ENCODE measurements around the gene SMCO3. TPM values are rescaled to one million over a fixed set of nuclear protein-coding genes. Genes with fewer than 3 reads are reported as not detected.
"Not testable (repeated sequence)": the region's sequence is repeated elsewhere in the genome, so short reads cannot be mapped to it uniquely, and the experiment has no call there.

Gene SMCO3
- total and polyA plus RNA-seq, 3 experiments from 2014 or later = not detected

DNA sequence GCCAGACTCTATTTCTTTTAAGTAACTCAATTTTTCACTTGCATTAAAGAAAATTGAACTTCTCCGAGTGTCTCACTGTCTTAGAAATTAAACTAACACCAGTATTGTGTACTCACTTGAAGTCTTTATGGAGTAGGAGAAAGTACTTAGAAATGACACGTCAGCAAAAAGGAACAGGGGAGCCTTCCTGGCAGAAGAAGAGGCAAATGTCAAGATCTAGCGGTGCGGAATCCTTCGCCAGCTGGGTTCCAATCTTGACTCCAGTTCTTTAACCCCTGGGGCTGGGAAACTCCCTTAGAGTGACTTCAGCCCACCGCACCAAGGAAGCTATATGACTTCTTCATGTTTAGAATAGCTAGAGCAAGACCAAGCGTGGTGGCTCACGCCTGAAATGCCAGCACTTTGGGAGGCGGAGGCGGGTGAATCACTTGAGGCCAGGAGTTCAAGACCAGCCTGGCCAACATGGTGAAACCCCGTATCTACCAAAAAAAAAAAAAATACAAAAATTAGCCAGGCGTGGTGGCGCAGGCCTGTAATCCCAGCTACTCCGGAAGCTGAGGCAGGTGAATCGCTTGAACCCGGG is 45.1 kb downstream of the SMCO3 start:
- peak in 2 of 5 donors; percentile 33 to 51 for DNase-seq
- peaks cover 4% of the 10 kb centered on the region for H3K36me3 ChIP-seq (ENCODE audit: insufficient read depth, low read length)
- H3K27me3 Mint-ChIP-seq = peaks cover 0 to 15% of the 10 kb centered on the region in 2 donors
- ChIA-PET POLR2A (interaction anchor here (0.7 to 7.3 kb wide), 5 partner anchors 13 to 352 kb away, joined by 3 to 128 read pairs (median 8); partner anchors contain the start of genes C12orf60 and WBP11), CTCF (interaction anchor here (0.5 to 3.2 kb wide), 16 partner anchors 13 to 228 kb away, joined by 3 to 45 read pairs (median 5); partner anchors contain the start of genes ARHGDIB, C12orf60 and WBP11)
- H3K4me3 ChIP-seq (ENCODE audit: low read length) = peak overlapping the region; percentile 95
- H3K4me1 ChIP-seq (ENCODE audit: insufficient read depth, low read length) = peaks cover 42% of the 10 kb centered on the region
- H3K27me3 ChIP-seq (ENCODE audit: insufficient read depth, low read length, poor library complexity, severe bottlenecking) = no peaks in the 10 kb centered on the region
- H3K27ac Mint-ChIP-seq = peak overlapping the region; percentile 99 to 100 (median 100)
- H3K4me3 Mint-ChIP-seq = peak overlapping the region; percentile 94 to 100 (median 98)
- H3K9me3 Mint-ChIP-seq = peaks cover 14 to 23% (median 18%) of the 10 kb centered on the region in 5 donors
- peak overlapping the region; percentile 99 for H3K27ac ChIP-seq (ENCODE audit: low read depth, low read length)
- H3K36me3 Mint-ChIP-seq = peaks cover 17 to 61% (median 34%) of the 10 kb centered on the region in 3 donors
- H3K9me3 ChIP-seq (ENCODE audit: low read length) = peaks cover 5% of the 10 kb centered on the region
- peaks cover 51 to 75% (median 66%) of the 10 kb centered on the region in 3 donors for H3K4me1 Mint-ChIP-seq

DNA sequence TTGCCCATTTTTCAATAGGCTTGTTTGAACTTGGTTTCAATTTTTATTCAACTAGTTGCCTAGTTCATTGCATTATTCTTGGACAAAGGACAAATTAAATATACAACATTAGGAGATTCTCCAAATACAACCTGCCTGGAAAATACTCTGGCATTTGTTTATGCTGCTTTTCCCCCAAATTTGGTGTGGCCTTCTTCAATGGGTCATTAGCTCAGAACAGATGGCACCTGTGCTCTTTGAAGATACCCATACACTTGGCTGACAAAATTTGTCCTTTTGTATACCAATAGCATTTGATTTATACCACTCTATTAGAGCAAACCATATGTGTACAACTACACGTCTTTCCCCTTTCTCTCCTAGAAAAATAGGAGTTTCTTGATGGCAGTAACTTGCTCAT is 46.4 kb downstream of the SMCO3 start:
- Histone ChIP-seq H3K4me3 (ENCODE audit: low read length) (no peak overlapping the region), H3K36me3 (ENCODE audit: insufficient read depth, low read length) (peaks cover 6% of the 10 kb centered on the region), H3K27me3 (ENCODE audit: insufficient read depth, low read length, poor library complexity, severe bottlenecking) (no peaks in the 10 kb centered on the region), H3K4me1 (ENCODE audit: insufficient read depth, low read length) (peaks cover 30% of the 10 kb centered on the region), H3K9me3 (ENCODE audit: low read length) (peaks cover 5% of the 10 kb centered on the region), H3K27ac (ENCODE audit: low read depth, low read length) (no peak overlapping the region)
- POLR2A ChIA-PET = no interaction called here
- H3K4me1 Mint-ChIP-seq = peaks cover 42 to 71% (median 67%) of the 10 kb centered on the region in 3 donors
- peaks cover 14 to 24% (median 19%) of the 10 kb centered on the region in 5 donors for H3K9me3 Mint-ChIP-seq
- CTCF ChIA-PET = no interaction called here
- H3K27ac Mint-ChIP-seq = peak overlapping the region in 7 of 8 donors; percentile 37 to 100 (median 77)
- H3K4me3 Mint-ChIP-seq = peak overlapping the region in 6 of 7 donors; percentile 35 to 100 (median 80)
- peaks cover 0 to 15% of the 10 kb centered on the region in 2 donors for H3K27me3 Mint-ChIP-seq
- H3K36me3 Mint-ChIP-seq = peaks cover 19 to 67% (median 37%) of the 10 kb centered on the region in 3 donors
- DNase-seq = no peak

DNA sequence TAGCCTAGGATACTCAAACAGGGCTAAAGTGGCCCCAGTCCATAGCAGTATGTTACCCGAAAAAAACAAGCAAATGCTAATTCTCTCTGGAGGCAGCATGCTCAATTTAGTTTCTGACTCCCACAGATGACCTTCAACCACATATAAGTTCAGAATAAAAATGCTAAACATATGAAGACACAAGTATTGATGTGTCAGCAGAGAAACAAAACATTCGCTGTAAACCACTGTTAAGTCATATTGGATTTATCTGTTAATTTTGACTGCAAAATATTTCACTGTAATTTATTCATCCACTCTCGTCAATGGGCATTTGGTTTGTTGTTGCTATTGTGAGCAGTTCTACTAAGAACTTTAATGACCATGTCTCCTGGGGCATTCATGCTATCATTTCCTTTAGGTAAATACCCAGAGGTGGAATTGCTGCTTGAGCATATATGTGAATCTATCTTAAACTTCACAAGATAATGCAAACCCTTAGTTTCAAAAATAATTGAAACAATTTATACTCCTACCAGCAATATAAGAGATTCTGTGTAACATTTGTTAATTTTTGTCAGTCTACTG is 47.2 kb downstream of the SMCO3 start:
- Mint-ChIP-seq H3K4me1 (peaks cover 41 to 71% (median 68%) of the 10 kb centered on the region in 3 donors), H3K27ac (peak overlapping the region in 7 of 8 donors; percentile 49 to 90 (median 67)), H3K27me3 (peaks cover 0 to 15% of the 10 kb centered on the region in 2 donors), H3K36me3 (peaks cover 24 to 75% (median 46%) of the 10 kb centered on the region in 3 donors), H3K9me3 (peaks cover 17 to 29% (median 24%) of the 10 kb centered on the region in 5 donors), H3K4me3 (peak overlapping the region in 6 of 7 donors; percentile 34 to 98 (median 64))
- peaks cover 9% of the 10 kb centered on the region for H3K36me3 ChIP-seq (ENCODE audit: insufficient read depth, low read length)
- H3K4me1 ChIP-seq (ENCODE audit: insufficient read depth, low read length) = peaks cover 23% of the 10 kb centered on the region
- no peak overlapping the region for H3K4me3 ChIP-seq (ENCODE audit: low read length)
- no peak overlapping the region for H3K27ac ChIP-seq (ENCODE audit: low read depth, low read length)
- H3K9me3 ChIP-seq (ENCODE audit: low read length) = peaks cover 5% of the 10 kb centered on the region
- no peak for DNase-seq
- no peaks in the 10 kb centered on the region for H3K27me3 ChIP-seq (ENCODE audit: insufficient read depth, low read length, poor library complexity, severe bottlenecking)
- POLR2A ChIA-PET = no interaction called here
- CTCF ChIA-PET = no interaction called here

DNA sequence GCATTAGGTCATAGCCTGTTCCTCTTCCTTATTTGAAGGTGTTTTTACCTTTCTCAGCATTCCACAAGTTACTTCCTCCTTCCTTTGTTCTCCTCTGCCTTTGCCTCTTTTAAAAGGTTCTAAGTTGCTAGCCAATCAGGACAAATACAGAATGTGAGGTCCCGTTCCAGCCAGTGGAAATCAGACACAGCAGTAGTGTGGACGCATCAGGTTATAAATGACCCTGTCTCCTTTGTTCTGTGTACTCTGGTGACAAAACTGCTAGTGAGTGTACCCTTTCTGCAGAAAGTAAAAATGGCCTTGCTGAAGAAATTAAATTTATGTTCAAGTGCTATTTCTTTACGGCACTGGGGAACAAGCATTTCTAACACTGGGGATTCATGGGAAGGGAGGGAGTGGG is 48.0 kb downstream of the SMCO3 start:
- H3K9me3 ChIP-seq (ENCODE audit: low read length); H3K27ac ChIP-seq (ENCODE audit: low read depth, low read length); H3K4me3 ChIP-seq (ENCODE audit: low read length); POLR2A ChIA-PET; CTCF ChIA-PET; H3K27me3 ChIP-seq (ENCODE audit: insufficient read depth, low read length, poor library complexity, severe bottlenecking); DNase-seq; H3K36me3 ChIP-seq (ENCODE audit: insufficient read depth, low read length): not testable (repeated sequence)
- peaks cover 22% of the 10 kb centered on the region for H3K4me1 ChIP-seq (ENCODE audit: insufficient read depth, low read length)
- peak overlapping the region in 2 of 8 donors; percentile 32 to 82 for H3K27ac Mint-ChIP-seq
- peaks cover 0 to 14% of the 10 kb centered on the region in 2 donors for H3K27me3 Mint-ChIP-seq
- H3K4me3 Mint-ChIP-seq = peak overlapping the region in 1 of 7 donors; percentile 31
- H3K4me1 Mint-ChIP-seq = peaks cover 38 to 67% (median 65%) of the 10 kb centered on the region in 3 donors
- H3K36me3 Mint-ChIP-seq = peaks cover 26 to 78% (median 53%) of the 10 kb centered on the region in 3 donors
- H3K9me3 Mint-ChIP-seq = peaks cover 18 to 36% (median 29%) of the 10 kb centered on the region in 5 donors

DNA sequence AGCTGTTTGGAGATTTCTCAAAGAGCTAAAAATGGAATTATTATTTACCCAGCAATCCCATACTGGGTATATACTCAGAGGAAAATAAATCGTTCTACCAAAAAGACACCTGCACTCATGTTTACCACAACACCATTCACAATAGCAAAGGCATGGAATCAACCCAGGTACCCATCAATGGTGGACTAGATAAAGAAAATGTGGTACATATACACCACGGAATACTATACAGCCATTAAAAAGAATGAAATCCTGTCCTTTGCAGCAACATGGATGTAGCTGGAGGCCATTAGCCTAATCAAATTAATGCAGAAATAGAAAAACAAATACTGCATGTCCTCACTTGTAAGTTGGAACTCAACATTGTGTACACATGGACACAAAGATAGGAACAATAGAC is 48.6 kb downstream of the SMCO3 start:
- H3K27me3 Mint-ChIP-seq = peaks cover 0 to 9% of the 10 kb centered on the region in 2 donors
- H3K4me1 Mint-ChIP-seq = peaks cover 38 to 66% (median 64%) of the 10 kb centered on the region in 3 donors
- Histone ChIP-seq H3K4me3 (ENCODE audit: low read length) (no peak overlapping the region), H3K36me3 (ENCODE audit: insufficient read depth, low read length) (peaks cover 9% of the 10 kb centered on the region), H3K27me3 (ENCODE audit: insufficient read depth, low read length, poor library complexity, severe bottlenecking) (no peaks in the 10 kb centered on the region), H3K9me3 (ENCODE audit: low read length) (peaks cover 5% of the 10 kb centered on the region), H3K4me1 (ENCODE audit: insufficient read depth, low read length) (peaks cover 22% of the 10 kb centered on the region), H3K27ac (ENCODE audit: low read depth, low read length) (no peak overlapping the region)
- H3K4me3 Mint-ChIP-seq = no peak overlapping the region
- peaks cover 20 to 41% (median 30%) of the 10 kb centered on the region in 5 donors for H3K9me3 Mint-ChIP-seq
- POLR2A ChIA-PET = interaction anchor here (0.6 kb wide), 1 partner anchor 11 kb away, joined by 3 read pairs; no protein-coding TSS in a partner anchor
- H3K27ac Mint-ChIP-seq = no peak overlapping the region
- no peak for DNase-seq
- peaks cover 29 to 76% (median 55%) of the 10 kb centered on the region in 3 donors for H3K36me3 Mint-ChIP-seq
- CTCF ChIA-PET = no interaction called here

DNA sequence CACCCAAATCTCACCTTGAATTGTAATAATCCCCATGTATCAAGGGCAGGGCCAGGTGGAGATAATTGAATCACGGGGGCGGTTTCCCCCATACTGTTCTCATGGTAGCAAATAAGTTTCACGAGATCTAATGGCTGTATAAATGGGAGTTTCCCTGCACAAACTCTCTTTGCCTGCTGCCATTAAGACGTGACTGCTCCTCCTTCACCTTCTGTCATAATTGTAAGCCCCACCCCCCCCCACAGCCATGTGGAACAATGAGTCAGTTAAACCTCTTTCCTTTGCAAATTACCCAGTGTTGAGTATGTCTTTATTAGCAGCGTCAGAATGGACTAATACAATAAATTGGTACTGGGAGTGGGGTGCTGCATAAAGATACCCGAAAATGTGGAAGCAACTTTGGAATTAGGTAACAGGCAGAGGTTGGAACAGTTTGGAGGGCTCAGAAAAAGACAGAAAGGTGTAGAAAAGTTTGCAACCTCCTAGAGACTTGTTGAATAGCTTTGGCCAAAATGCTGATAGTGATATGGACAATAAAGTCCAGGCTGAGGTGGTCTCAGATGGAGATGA is 54.2 kb downstream of the SMCO3 start:
- H3K4me1 Mint-ChIP-seq = peaks cover 26 to 49% (median 48%) of the 10 kb centered on the region in 3 donors
- H3K9me3 ChIP-seq (ENCODE audit: low read length); H3K27me3 ChIP-seq (ENCODE audit: insufficient read depth, low read length, poor library complexity, severe bottlenecking); H3K27ac ChIP-seq (ENCODE audit: low read depth, low read length); H3K4me1 ChIP-seq (ENCODE audit: insufficient read depth, low read length); H3K4me3 ChIP-seq (ENCODE audit: low read length); DNase-seq; H3K4me3 Mint-ChIP-seq; POLR2A ChIA-PET; H3K27me3 Mint-ChIP-seq; H3K36me3 ChIP-seq (ENCODE audit: insufficient read depth, low read length); CTCF ChIA-PET: not testable (repeated sequence)
- H3K9me3 Mint-ChIP-seq = peaks cover 6 to 29% (median 22%) of the 10 kb centered on the region in 5 donors
- H3K27ac Mint-ChIP-seq = peak overlapping the region in 1 of 8 donors; percentile 17
- H3K36me3 Mint-ChIP-seq = peaks cover 19 to 49% (median 42%) of the 10 kb centered on the region in 3 donors

DNA sequence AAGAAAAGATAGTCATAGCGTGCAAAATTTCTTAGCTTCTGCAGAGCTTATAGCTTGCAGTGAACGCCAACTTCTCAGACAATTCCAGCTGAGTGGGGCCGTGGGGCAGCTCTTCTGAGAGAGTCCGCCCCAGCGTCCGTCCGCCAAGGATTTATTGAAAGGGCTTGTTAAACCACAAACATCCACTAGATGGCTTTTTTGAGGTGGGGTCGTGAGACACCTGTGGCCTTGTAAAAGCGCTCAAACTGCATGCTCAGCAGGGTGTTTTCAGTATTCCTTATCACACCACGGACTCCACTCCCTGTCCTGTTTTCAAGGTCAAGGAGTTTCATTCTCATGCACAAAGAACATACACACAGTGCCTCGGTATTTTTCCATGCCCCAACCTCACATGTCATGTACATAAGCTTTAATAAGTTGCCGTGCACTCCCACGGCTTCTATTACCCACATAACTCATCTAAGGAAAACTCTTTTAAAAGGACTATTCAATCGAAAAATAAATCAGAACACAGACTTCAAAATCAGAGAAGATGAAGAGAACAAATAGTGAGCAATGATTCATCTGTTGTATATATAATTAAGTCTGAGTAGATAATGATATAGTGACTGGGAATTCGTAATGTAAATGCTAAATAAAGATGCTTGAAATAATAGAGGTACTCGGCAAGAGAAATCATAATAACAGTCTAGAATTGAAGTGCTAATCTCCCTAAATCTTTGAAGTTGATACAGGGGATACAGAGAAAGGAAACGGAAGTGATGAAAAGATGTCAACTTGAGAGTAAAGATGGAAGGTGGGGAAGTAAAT is 57.4 kb downstream of the SMCO3 start:
- H3K9me3 ChIP-seq (ENCODE audit: low read length) = peaks cover 5% of the 10 kb centered on the region
- ChIA-PET POLR2A (no interaction called here), CTCF (no interaction called here)
- no peaks in the 10 kb centered on the region for H3K36me3 ChIP-seq (ENCODE audit: insufficient read depth, low read length)
- no peaks in the 10 kb centered on the region for H3K27me3 Mint-ChIP-seq
- H3K4me3 Mint-ChIP-seq = no peak overlapping the region
- no peaks in the 10 kb centered on the region for H3K27me3 ChIP-seq (ENCODE audit: insufficient read depth, low read length, poor library complexity, severe bottlenecking)
- DNase-seq = no peak
- H3K27ac Mint-ChIP-seq = no peak overlapping the region
- H3K4me1 Mint-ChIP-seq = peaks cover 25 to 44% (median 37%) of the 10 kb centered on the region in 3 donors
- no peak overlapping the region for H3K4me3 ChIP-seq (ENCODE audit: low read length)
- peaks cover 2 to 21% (median 14%) of the 10 kb centered on the region in 5 donors for H3K9me3 Mint-ChIP-seq
- no peak overlapping the region for H3K27ac ChIP-seq (ENCODE audit: low read depth, low read length)
- H3K36me3 Mint-ChIP-seq = peaks cover 12 to 31% (median 26%) of the 10 kb centered on the region in 3 donors
- H3K4me1 ChIP-seq (ENCODE audit: insufficient read depth, low read length) = no peaks in the 10 kb centered on the region
